Kidney (tissue), 14 donors: ENCODE data around the gene GAP43. TPM values are rescaled to one million over a fixed set of nuclear protein-coding genes. Genes with fewer than 3 reads are reported as not detected.
"Not testable (repeated sequence)": the region's sequence is repeated elsewhere in the genome, so short reads cannot be mapped to it uniquely, and the experiment has no call there.

ENCODE experiments used
- DNase-seq, 5 donors: peaks; one replicate each; pipeline ENCODE4 v3.0.0-alpha.2; 2013 to 2020
- FAIRE-seq: peaks from 2 replicates; lab custom pipeline; 2012; peaks lifted over from hg19 to GRCh38; lab: Jason Lieb, UNC
- H3K27ac ChIP-seq, 2 donors: one replicate each; pipeline ENCODE4 v1.7.0; 2013; ENCODE audit warnings: low read depth in 2 of 2, low read length in 2 of 2, inconsistent platforms in 1 of 2
- H3K27me3 ChIP-seq: one replicate; pipeline ENCODE4 v1.7.1; 2013; ENCODE audit warnings: low read length, inconsistent platforms; ENCODE audit not compliant: control insufficient read depth, insufficient read depth
- H3K36me3 ChIP-seq, 3 donors: one replicate each; pipeline versions ENCODE4 v1.7.0 to v1.7.1; 2013; ENCODE audit warnings: low read length in 3 of 3, control low read depth in 1 of 3, inconsistent platforms in 1 of 3; ENCODE audit not compliant: insufficient read depth in 3 of 3, control insufficient read depth in 2 of 3
- H3K4me1 ChIP-seq, 3 donors: one replicate each; pipeline versions ENCODE4 v1.7.0 to v1.7.1; 2013; ENCODE audit warnings: low read length in 3 of 3, inconsistent platforms in 1 of 3, low read depth in 1 of 3; ENCODE audit not compliant: control insufficient read depth in 2 of 3, insufficient read depth in 2 of 3
- H3K4me3 ChIP-seq, 3 donors: one replicate each; pipeline versions ENCODE4 v1.7.0 to v1.8.1; 2013; ENCODE audit warnings: low read length in 3 of 3, control low read depth in 1 of 3, inconsistent platforms in 1 of 3
- H3K9ac ChIP-seq, 3 donors: one replicate each; pipeline versions ENCODE4 v1.7.0 to v1.7.1; 2013; ENCODE audit warnings: low read length in 3 of 3, control low read depth in 1 of 3, inconsistent platforms in 1 of 3
- H3K9me3 ChIP-seq, 3 donors: one replicate each; pipeline versions ENCODE4 v1.7.0 to v1.7.1; 2013; ENCODE audit warnings: low read length in 3 of 3, control low read depth in 1 of 3, inconsistent platforms in 1 of 3; ENCODE audit not compliant: control insufficient read depth in 2 of 3, insufficient read depth in 1 of 3
- intact Hi-C: fragments of 100-400 bp; cut with DNase I; formaldehyde crosslinking; loops from one replicate; pipeline ENCODE4 v1.11.1; 2022
- polyA plus RNA-seq: library from polyadenylated mRNA; stranded (reverse); fragments of 350-450 nt; fragmentation: Illumina TruSeq; extraction: RNeasy Lipid Tissue Mini Kit (QIAGEN cat#74804); gene quantifications from one replicate; pipeline ENCODE4 v1.2.3, GENCODE V29; 2014; ENCODE audit warnings: low read depth, low replicate concordance; ENCODE audit not compliant: insufficient read depth
- total RNA-seq: library from RNA; stranded (reverse); fragmentation: NEBNext Ultra II Directional; extraction: Animal tissue kit (Norgen Biotek cat#: 25700); gene quantifications from one replicate; pipeline ENCODE4 v1.2.1, GENCODE V29; 2021
- TF ChIP-seq, protein P1 (sequence below): IDR thresholded peaks from 3 replicates; pipeline ENCODE4 v1.5.1; 2012; ENCODE audit warnings: mild to moderate bottlenecking, moderate library complexity, borderline replicate concordance; ENCODE audit not compliant: insufficient read depth; ENCODE audit errors: extremely low read depth
- donor health status: control.
- donor health status: control.
- donor health status: control.
- donor health status: control.
- donor health status: control.
- donor health status: DM: yes; HTN: yes; CAD: no.
- donor health status: Normal renal cell carcinoma (clear cell type).

The GAP43 gene
- total and polyA plus RNA-seq, 2 donors from 2014 or later = 0.19 TPM; not detected in 1

DNA sequence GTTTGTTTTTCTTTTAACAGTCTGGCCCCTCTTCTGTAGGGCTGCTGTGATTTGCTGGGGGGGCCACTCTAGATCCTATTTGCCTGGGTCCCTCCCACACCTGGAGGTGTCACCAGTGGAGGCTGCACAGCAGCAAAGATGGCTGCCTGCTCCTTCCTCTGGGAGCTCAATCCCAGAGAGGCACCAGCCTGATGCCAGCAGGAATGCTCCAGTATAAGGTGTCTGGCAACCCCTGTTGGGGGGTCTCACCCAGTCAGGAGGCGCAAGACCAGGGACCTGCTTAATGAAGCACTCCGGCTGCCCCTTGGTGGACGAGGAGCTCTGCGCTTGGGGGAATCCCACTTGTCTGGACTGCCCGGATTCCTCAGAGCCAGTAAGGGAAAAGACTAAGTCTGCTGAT lies 118.3 kb downstream of the GAP43 start:
- FAIRE-seq = no peak
- intact Hi-C loops = no loop called here
- peaks cover 0 to 4% (median 0%) of the 10 kb centered on the region in 3 donors for H3K9me3 ChIP-seq
- no peak overlapping the region for H3K4me3 ChIP-seq
- no peaks in the 10 kb centered on the region for H3K36me3 ChIP-seq
- TF ChIP-seq, protein P1, sequence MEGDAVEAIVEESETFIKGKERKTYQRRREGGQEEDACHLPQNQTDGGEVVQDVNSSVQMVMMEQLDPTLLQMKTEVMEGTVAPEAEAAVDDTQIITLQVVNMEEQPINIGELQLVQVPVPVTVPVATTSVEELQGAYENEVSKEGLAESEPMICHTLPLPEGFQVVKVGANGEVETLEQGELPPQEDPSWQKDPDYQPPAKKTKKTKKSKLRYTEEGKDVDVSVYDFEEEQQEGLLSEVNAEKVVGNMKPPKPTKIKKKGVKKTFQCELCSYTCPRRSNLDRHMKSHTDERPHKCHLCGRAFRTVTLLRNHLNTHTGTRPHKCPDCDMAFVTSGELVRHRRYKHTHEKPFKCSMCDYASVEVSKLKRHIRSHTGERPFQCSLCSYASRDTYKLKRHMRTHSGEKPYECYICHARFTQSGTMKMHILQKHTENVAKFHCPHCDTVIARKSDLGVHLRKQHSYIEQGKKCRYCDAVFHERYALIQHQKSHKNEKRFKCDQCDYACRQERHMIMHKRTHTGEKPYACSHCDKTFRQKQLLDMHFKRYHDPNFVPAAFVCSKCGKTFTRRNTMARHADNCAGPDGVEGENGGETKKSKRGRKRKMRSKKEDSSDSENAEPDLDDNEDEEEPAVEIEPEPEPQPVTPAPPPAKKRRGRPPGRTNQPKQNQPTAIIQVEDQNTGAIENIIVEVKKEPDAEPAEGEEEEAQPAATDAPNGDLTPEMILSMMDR = no peak
- no peaks in the 10 kb centered on the region for H3K4me1 ChIP-seq
- H3K9ac ChIP-seq = no peak overlapping the region
- H3K27ac ChIP-seq = no peak overlapping the region
- no peak for DNase-seq
- no peaks in the 10 kb centered on the region for H3K27me3 ChIP-seq

DNA sequence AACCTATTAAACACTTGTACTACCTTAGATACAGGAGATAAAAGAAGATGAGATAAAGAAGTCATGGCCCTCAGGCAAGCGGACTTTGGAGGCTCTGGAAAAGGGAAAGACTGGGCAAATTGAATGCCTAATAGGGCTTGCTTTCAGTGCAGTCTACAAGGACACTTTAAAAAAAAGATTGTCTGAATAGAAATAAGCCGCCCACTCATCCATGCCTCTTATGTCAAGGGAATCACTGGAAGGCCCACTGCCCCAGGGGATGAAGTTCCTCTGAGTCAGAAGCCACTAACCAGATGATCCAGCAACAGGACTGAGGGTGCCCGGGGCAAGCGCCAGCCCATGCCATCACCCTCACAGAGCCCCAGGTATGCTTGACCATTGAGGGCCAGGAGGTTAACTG lies 121.2 kb downstream of the GAP43 start:
- H3K9ac ChIP-seq, H3K4me1 ChIP-seq, H3K27me3 ChIP-seq, H3K9me3 ChIP-seq, DNase-seq, intact Hi-C loops, FAIRE-seq, H3K27ac ChIP-seq, H3K4me3 ChIP-seq, H3K36me3 ChIP-seq: not testable (repeated sequence)

DNA sequence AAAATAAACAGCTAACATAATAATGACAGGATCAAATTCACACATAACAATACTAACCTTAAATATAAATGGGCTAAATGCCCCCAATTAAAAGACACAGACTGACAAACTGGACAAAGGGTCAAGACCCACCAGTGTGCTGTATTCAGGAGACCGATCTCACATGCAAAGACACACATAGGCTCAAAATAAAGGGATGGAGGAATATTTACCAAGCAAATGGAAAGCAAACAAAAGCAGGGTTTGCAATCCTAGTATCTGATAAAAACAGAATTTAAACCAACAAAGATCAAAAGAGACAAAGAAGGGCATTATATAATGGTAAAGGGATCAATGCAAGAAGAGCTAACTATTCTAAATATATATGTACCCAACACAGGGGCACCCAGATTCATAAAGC lies 129.7 kb downstream of the GAP43 start:
- H3K27me3 ChIP-seq, DNase-seq, H3K36me3 ChIP-seq, intact Hi-C loops, H3K4me1 ChIP-seq, FAIRE-seq, H3K9ac ChIP-seq, H3K4me3 ChIP-seq, H3K9me3 ChIP-seq, H3K27ac ChIP-seq: not testable (repeated sequence)

DNA sequence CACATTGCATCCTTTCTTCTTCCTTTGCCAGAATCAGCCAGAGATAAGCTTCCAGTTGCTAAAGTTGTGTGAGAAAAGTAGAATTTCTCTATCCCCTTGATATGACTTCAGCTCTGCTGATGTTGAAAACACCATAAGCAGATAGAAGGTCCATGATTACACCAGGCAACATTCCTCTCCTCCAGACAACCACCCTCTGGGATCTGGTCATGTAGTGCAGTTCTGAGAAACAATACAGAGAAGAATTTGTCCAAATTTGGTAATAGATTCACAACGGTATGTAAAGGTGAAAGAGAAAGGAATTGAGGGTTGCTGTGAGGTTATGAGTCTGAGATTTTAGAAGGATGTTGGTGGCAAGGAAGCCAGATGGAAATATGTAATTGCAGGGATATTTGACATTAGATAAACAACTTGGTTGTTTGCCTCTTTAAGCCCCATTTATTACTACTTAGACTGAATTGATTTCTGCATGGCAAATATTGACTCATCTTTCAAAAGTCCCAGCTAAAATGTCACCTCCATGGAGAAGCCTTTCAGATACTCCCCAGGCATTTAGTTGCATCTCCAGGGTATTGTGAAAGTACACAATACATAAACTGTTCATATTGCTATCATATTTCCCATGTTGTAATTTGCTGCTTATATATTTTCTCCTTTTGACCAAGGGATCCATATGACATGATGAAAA lies 134.9 kb downstream of the GAP43 start:
- DNase-seq (no peak), FAIRE-seq (no peak)
- H3K27me3 ChIP-seq = no peaks in the 10 kb centered on the region
- intact Hi-C loops = no loop called here
- no peaks in the 10 kb centered on the region for H3K36me3 ChIP-seq
- H3K9me3 ChIP-seq = no peaks in the 10 kb centered on the region
- H3K27ac ChIP-seq = no peak overlapping the region
- no peak overlapping the region for H3K9ac ChIP-seq
- H3K4me1 ChIP-seq = no peaks in the 10 kb centered on the region
- TF ChIP-seq, protein P1 = no peak
- no peak overlapping the region for H3K4me3 ChIP-seq
